NCI-H1417 (cell line): Measurements from ENCODE around the gene AGR2.

Source experiments
- DNase-seq, 3 experiments: peaks; one replicate each; lab custom pipeline; 2025; lab: John Stamatoyannopoulos, UW

AGR2 gene

DNA sequence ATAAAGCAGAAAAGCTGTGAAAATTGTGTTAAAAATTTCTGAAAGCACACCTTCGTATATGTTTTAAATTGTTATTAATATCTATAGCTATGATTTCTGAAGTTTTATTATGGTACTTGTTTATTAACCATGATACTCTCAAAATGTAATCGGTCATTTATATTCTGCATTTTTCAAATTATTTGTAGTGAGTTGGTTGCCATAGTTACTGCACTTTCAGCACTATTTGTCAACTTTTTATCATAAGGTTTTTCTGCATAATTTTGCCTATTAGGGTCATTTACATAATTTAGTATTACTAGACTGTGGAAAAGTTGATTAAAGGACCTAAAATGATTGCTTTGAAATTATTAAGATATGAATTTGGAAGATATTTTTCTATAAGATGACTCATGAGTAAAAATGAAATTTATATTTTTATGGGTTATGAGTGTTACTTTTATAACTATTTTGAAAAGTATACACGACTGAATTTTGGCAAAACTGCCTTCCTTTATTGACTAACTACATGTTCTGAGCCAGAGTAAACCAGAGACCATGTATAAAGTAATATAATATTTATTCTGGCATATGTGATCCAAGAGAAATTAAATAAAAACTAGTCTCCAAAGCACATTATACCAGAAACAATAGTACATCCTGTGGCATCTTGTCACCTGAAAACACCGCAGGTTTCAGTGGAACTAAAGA lies 7.9 kb upstream of the AGR2 start:
- no peak for DNase-seq

DNA sequence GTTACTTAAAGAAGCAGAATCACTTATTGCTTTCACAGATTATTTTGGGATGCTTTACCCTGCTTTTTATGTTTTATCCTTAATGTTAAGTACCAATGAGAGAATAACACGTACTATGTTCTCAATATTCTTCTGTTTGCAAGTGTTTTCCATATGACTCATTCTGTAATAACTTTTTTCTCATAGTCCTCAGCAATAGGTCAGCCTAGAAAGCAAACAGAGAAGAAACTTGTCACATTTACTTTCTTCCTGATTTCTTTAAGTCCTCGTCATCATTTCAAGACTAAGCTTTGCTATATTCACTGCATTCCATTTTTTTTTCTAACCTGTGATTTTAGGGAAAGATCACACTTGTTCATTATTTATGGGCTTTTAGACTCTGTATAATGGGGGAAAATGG lies 6.8 kb upstream of the AGR2 start:
- DNase-seq: no peak

DNA sequence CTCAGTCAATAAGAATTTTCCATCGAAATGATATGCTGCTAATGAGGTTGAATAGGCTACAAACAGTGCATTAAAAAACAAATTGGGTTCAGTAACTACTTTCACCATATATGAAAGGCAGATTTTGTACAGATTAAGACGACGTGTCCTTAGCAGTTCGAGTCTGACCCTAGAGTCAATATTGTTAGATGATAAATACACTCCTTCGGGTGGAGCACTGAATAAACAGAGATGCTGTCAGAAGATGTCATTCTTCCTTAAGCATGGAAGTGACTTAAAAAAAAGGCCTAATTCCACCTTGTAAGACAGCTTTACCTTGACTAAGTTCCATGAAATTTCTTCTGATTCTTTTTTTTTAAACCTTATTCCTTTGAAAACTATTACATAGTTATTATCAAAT lies 5.8 kb upstream of the AGR2 start:
- peak in 1 of 3 experiments; percentile 23 for DNase-seq

DNA sequence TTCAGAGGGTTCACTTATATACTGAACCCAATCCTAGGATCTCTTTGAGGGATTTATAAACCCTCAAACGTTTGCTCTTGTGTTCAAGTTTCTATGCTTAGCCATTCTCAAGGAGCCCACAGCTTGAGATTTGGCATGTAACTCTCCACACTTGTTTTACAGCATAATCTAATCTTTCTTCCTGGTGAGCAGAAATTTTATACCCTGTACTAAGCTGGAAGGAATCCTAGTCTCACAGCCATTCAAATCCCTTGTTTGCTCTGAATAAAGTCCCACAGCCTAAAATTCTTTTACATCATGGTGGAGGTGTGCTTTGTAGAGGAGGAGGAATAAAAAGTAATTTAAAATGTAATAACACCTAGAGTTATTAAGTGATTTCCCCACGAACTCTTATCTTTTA lies 5.3 kb upstream of the AGR2 start:
- DNase-seq: no peak

DNA sequence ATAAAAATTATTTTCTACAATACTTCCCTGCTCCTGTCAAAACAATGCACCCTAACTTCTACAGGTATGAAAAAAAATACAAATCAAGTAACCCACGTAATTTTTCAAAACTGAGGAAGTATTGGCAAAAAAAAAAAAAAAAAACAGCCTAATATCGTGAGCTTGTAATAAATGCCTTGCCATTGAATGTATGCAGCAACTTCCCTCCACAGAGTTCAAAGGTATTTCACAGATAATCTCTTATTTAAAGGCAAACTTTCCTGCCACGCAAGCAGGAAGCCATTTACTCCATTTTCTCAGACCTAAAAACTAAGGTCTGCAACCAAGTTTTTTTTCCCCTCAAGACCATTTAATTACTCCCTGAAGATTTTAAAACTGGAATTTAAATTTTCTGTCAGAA lies 642 bp upstream of the AGR2 start:
- no peak for DNase-seq

DNA sequence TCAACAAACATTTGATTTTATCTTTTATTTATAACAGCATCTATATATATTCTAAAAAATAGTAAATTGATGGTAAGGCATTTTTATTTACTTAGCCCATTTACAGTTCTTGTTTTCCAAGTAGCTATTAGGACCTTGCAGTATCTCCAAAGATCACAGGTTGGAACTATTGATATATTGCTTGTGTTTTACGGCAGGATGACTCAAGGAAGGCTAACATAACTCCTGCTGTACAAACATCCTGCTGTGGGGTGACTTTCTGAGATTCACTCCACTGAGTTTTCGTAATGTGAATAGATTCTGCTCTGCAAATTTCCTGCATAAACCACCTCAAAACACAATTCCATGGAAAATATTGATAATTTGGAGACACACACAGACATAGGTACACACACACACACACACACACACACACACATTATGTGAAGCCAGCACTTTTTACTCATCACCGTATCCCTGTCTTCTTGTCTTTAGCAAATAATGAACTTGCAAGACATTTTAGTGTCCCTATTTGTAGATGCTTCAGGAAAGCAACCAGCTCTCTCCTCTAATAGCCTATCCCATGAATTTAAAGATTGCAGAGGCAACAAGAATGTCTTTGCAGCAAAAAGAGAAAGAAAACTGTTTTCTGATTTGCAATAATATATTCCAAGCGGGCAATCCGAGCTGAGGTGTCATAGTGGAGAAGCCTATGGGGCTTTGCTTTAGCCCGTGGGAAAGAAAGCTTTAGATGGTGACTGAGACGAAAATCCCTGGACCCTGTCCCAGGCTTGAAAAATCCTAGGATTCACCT lies 722 bp downstream of the AGR2 start:
- DNase-seq: peak in 1 of 3 experiments; percentile 37

DNA sequence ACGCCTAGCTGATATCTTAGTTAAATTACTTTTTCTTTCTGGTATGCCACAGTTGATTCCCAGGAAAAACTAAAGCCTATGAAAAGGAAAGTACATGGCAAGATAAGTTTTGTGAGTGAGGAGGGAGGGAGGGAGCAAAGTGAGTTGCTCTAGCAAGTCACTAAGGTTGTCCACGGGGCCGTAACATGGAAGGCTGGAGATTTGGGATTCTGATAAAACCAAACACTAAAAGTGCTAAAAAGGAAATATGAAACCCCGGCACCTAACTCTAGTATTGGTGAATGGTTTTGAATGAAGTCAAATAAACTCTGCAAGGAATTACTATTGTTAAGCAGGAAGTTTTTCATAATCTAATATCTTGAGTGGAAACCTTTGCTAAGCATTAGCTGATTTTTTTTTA lies 1.7 kb downstream of the AGR2 start:
- no peak for DNase-seq

DNA sequence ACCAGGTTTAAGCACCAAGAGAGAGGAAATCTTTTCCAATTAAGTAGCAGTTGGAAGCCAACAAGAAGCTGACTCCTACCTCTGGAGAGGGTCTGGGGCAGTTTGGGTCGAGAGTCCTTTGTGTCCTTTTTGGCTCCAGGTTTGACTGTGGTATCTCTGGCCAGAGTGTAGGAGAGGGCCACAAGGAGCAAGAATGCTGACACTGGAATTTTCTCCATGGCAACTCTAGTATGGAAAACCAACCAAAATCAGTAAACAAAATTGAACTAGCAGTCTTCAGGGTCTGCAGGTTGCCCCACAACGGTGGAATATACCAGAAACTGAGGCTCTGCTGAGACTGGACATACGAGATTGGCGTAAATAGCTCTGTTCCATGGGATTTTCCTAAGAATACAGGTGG lies 3.2 kb downstream of the AGR2 start:
- no peak for DNase-seq

DNA sequence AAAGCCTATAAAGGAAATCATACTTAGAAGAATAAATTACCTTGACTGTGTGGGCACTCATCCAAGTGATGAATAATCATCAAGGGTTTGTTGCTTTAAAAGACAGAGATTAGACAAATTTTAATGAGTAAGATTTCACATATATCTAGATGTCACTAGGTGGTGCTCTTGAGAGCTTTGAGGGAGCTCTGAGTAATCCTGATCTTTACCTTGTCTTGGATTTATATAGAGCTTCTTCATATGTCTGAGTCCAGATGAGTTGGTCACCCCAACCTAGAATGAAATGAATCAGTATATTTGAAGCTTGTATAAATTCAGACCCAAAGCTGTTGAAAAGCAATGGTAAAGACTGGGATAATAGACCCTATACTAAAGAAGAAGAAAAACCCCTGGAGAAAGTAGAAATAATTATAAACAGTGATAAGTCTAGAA lies 3.7 kb downstream of the AGR2 start:
- DNase-seq: peak; percentile 26 to 75 (median 38)

DNA sequence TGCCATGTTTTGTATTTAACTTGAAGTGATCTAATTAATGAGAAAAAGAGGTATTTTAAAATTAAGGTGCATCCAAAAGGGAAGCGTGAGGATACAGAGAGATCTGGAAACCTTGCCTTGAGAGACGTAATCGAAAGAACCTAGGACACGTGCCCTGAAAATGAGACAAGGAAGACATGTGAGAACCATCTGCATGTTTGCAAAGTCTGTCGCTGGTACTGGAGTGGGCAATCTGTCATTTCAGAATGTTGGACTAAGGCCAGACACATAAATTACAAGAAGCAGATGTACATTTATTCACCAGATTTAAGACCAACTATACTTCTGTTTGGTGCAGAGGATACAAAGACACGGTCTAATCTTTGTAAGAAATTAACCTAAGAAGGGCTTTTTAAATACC lies 9.2 kb downstream of the AGR2 start:
- peak; percentile 86 to 96 (median 86) for DNase-seq

DNA sequence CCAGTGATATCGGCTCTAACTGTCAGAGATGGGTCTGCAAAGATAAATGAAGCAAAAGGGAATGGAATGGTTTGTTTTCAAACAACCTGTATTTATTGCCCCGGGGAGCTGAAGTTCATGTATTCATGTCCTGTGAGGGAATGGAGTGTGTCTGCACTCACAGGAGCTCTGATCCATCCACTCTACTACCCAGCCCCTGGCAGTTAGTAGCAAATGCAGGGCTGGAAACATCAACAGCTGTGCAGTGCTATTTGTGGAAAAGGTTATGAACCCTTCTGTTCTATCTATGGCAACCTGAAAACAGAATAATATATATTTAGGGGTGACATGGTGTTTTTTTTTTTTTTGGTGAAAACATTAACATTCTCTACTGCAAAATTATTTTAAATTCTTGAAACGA lies 9.8 kb downstream of the AGR2 start:
- peak in 2 of 3 experiments; percentile 20 to 38 for DNase-seq

DNA sequence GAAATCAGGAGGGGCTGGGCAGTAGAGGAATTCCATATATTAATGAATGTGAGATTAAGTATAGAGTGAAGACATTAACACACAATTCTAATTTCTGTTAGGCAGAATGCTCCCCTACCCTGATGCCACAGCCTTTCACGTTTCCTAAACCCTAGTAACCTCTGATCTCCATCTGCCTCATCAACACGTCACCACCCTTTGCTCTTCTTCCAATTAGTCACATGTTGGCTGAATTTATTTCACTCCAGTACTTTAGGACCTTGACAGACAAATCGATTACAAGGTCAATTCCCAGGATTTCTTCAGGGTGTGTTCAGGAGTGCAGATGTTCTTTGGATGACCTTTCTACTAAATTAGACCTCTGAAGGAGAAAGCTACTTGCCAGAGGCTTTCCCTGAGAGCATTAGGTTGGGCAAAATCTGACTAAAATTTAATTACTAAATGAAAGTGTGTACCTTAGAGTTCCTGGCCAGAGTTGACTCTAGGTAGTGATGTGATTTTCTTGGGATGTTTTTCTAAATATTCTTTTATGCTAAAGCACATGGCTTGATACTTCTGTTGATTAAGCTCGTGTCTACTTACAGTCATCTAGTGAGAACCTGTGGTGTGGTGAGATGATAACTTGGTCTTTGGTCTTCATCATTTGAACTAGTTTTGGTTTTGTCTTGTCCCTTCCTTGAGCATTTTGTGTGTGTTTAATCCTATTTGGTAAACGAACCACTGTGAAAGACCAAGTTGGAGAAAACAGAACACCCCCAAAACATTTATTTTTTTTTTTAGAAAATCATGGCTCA lies 12.7 kb downstream of the AGR2 start:
- no peak for DNase-seq

DNA sequence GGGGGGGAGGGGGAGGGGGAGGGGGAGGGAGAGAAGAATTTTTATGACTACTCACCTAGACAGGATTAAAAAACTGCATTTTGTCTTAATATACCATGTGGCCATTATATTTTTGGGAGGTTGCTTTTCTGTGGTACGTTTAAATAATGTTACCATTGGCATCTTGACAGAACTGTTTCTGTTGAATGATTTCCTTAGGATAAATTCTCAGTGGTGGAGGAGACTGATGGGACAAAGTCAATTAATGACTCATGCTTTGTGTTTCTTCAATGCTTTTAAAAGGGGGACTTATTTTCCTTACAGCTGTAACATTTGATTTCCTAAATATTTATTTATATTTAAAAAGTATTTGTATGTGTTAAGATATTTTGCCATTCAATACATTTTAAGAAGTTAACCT lies 13.7 kb downstream of the AGR2 start:
- DNase-seq: no peak

DNA sequence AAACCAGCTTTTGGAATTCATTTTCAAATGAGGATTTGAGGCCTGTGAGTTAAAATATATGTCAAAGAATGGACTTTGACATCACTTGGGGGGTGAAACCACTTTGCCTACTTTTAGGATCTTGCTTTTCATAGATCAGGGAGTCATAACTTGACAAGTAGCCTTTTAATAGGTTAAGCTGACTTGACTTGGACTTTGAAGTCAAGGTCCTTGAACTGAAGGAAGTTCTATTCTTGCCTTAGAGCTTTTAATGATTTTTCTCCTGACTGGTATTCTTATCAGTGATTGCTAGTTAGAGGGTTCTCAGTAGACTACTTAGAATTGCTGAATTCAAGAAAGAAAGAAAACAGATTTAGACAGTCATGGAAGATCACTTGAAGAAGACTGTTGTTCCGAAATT lies 17.7 kb downstream of the AGR2 start:
- DNase-seq: no peak

DNA sequence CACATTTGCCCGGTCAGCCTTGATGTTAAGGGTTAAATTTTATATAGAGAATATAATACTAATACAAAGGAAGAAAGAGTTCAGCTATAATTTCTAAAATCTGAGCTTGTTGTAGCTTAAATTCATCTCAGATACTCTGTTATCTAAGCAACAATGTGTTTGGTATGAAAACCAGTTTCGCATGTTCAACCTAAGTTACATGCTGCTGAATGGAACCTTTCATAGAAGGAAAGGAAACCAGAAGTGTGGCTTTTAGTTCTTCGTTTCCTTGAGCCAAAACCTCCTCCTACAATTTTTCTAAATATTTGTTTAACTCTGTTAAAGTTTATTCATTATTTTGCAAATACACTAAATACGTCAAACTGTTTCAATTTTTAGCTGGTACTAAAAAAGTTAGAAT lies 18.5 kb downstream of the AGR2 start:
- no peak for DNase-seq

DNA sequence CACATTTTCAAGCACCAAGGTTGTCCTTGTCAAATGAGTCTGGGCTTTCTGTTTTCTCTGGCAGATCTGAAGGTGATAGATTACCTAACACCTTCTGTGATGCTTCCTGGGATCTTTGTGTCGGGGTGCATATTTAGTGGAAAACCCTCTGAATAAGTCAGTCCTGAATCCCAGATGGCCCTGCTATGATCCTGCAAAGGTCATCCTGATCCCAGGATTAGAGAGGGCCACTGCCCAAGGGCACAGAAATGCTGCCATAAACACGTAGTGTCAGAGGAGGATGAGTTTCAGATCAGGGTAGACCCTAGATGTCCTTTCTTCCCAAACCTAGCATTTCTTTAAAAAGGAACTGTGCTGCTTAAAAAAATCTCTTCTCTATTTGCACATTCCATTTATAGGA lies 19.0 kb downstream of the AGR2 start:
- no peak for DNase-seq

DNA sequence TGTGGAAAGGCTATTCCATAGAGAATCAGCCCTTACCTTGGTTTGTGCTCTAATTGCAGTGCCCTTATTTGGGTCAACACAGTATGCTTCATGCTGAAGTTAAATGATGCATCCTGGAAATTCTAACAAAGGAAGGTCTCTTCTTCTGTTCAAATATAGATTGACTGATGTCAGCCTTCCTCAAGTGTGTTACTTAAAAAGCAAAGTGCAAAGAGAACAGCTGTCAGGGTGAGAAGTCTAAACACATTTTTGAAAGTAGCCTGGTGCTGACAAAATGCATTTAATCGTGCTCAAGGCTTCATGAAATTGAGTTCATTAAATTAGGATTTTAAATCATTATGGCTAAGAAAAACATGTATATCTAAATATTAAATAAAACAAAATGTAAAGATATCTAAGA lies 19.5 kb downstream of the AGR2 start:
- peak in 2 of 3 experiments; percentile 55 to 61 for DNase-seq

DNA sequence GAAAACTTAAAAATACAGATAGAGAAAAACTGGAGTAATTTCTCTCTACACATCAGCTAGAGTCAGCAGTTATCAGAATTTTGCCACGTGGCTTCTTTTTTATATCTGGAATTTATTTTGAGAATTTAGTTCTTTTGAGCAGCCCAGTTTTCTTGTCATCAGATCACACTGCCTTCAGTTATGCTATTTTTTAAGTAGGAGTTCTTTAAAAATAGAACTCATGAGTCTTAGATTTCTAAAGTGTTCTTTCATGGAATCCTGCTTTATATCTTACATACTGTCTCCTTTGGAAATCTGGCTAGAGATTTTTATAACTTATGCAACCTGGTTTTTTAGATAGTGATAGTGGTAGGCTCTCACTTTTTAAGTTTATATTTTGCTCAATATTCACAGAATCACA lies 24.2 kb downstream of the AGR2 start:
- DNase-seq: no peak

DNA sequence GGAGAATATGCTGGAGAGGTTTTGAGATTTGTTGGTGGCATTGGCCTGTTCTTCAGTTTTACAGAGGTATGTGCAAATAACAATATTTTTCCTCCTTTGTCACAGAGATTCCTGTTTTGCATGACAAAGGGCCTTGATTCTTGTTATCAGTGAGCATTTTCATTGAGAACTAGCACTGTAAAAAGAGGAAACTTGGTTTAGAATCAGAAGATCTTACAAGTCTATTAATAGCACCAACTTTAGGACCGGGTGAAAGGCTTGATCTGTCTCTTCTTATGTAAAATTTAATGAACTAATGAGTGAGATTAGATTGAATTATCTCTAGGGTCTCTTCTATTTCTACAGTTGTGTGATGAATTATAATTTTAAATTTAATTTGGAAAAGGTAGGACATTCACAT lies 25.7 kb downstream of the AGR2 start:
- no peak for DNase-seq

DNA sequence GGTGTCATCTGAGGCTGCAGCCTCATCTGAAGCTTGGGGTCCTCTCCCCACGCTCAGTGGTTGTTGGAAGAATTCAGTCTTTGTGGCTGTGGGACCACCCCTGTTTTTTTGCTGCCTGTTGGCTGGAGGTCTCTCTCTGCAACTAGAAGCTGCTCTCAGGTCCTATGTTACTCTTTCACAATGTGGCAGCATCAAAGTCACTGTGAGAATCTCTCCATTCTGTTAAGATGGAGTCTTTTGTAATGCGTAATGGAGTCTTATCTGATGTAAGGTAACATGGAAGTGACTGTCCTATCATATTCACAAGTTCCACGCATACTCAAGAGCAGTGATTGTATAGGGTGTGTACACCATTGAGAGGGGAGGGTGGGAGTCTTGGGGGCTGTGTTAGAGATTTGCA lies 26.3 kb downstream of the AGR2 start:
- no peak for DNase-seq

DNA sequence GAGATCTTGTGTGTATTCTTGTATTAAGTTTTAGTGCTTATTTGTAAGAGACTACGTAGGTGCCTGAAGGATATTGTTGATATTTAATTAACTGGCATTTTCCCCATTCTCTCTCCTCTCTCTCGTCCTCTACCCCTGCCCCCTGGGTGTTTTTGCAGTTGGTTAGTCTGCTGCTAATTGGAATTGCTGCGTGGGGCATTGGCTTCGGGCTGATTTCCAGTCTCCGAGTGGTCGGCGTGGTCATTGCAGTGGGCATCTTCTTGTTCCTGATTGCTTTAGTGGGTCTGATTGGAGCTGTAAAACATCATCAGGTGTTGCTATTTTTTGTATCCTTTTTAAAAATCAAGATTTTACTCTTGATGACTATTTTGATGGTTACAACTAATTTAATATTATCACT lies 28.7 kb downstream of the AGR2 start:
- DNase-seq: no peak

DNA sequence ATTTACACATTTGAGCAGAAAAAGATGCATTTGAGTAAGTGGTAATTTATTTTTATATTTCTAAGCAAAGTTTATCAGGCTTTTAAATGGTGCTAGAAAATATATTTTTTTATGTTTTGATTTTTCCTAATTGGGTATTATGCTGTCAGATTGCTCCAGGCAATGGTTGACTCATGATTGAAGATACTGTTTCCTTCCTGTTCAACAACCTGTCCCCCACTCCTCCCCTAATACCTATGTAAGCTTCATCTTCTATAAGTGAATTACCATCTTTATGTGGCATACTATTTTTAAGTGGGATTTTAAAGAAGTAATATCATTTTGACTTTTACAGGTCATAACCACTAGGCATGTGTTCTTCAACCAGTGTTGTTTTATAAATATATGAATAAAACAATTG lies 29.8 kb downstream of the AGR2 start:
- peak in 1 of 3 experiments; percentile 17 for DNase-seq

DNA sequence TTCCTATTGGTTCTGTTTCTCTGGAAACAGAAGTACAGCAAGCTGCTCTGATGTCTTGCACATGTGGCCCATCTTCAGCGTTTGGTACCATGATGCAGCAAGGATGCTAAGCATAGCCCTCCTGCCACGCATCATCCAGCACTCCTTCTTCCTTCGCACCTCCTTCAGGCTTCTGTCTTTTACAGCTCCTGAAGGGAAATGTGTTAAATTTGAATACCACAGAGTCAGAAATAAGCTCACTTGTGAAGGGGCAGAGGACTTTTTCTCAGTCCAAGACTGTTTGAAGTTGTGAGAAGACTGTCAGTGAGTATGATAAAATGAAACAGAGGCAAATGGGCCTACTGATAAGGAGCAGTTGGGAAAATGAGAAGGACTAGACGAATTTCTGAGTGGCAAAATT lies 30.5 kb downstream of the AGR2 start:
- DNase-seq: no peak
